Natural killer cell (primary cell): ENCODE data around the gene MYO7B. TPM values are rescaled to one million over a fixed set of nuclear protein-coding genes. Genes with fewer than 3 reads are reported as not detected.

Experiments used
- ATAC-seq, 3 donors: fragments of 150-1000 bp in 2 of 3; fragments of 200-7000 bp in 1 of 3; cut with Tn5 transposase; 1 replicate in 1 of 3; 2 replicates in 2 of 3; pipeline ENCODE4 v1.10.0; 2021; ENCODE audit warnings: mild to moderate bottlenecking in 2 of 3, moderate library complexity in 2 of 3
- DNase-seq, 2 donors: peaks; one replicate each; pipeline versions ENCODE4 v3.0.0 to v3.0.0-alpha.2; 2013 to 2021; ENCODE audit warnings: mixed read lengths in 1 of 2
- H3K27ac ChIP-seq: one replicate; pipeline ENCODE4 v1.5.1; 2013; ENCODE audit warnings: mild to moderate bottlenecking, low read length
- H3K27me3 ChIP-seq: one replicate; pipeline ENCODE4 v1.6.1; 2013; ENCODE audit warnings: low read length; ENCODE audit not compliant: control insufficient read depth, insufficient read depth
- H3K36me3 ChIP-seq: one replicate; pipeline ENCODE4 v1.6.1; 2013; ENCODE audit warnings: low read length; ENCODE audit not compliant: control insufficient read depth, insufficient read depth
- H3K4me1 ChIP-seq: one replicate; pipeline ENCODE4 v1.6.1; 2013; ENCODE audit warnings: low read length; ENCODE audit not compliant: control insufficient read depth, insufficient read depth
- H3K4me3 ChIP-seq: one replicate; pipeline ENCODE4 v1.5.1; 2013; ENCODE audit warnings: low read length
- H3K9me3 ChIP-seq: one replicate; pipeline ENCODE4 v1.6.1; 2013; ENCODE audit warnings: low read length; ENCODE audit not compliant: control insufficient read depth, insufficient read depth
- H3K27ac Mint-ChIP-seq, 2 donors: one replicate each; pipeline ENCODE4 v1.8.0; 2022; ENCODE audit warnings: mild to moderate bottlenecking in 2 of 2, mixed read lengths in 2 of 2, moderate library complexity in 1 of 2
- H3K27me3 Mint-ChIP-seq, 2 donors: one replicate each; pipeline ENCODE4 v1.8.0; 2022; ENCODE audit warnings: low read depth in 2 of 2, mixed read lengths in 2 of 2
- H3K36me3 Mint-ChIP-seq: one replicate; pipeline ENCODE4 v1.8.0; 2022; ENCODE audit warnings: mixed read lengths
- H3K4me1 Mint-ChIP-seq, 2 donors: one replicate each; pipeline ENCODE4 v1.8.0; 2022; ENCODE audit warnings: mixed read lengths in 2 of 2
- H3K4me3 Mint-ChIP-seq: one replicate; pipeline ENCODE4 v1.8.0; 2022; ENCODE audit warnings: mild to moderate bottlenecking, moderate library complexity, mixed read lengths
- H3K9me3 Mint-ChIP-seq, 2 donors: one replicate each; pipeline ENCODE4 v1.8.0; 2022; ENCODE audit warnings: mixed read lengths in 2 of 2
- WGBS: methylation state at CpG from one replicate; pipeline ENCODE4 v1.1.7; 2013; ENCODE audit warnings: missing lambda C conversion rate; ENCODE audit not compliant: insufficient coverage; 5-methylcytosine and 5-hydroxymethylcytosine counted together
- intact Hi-C: fragments of 100-400 bp; cut with micrococcal nuclease; formaldehyde crosslinking; loops from one replicate; pipeline ENCODE4 v1.14.2; 2022
- total RNA-seq, 4 donors: library from RNA; stranded (reverse); fragments of 120-200 nt in 1 of 4; gene quantifications; one replicate each; pipeline versions ENCODE4 v1.2.3 to v1.2.4, GENCODE V29; 2013 to 2022
- TF ChIP-seq, protein P1 (sequence below): fragments of 200-600 bp; IDR thresholded peaks from one replicate; pipeline ENCODE4 v1.8.0; 2022; ENCODE audit warnings: antibody characterized with exemption

The MYO7B gene
- total RNA-seq, 3 donors from 2014 or later (not counting 1 experiment from before 2014, with no cell fraction given), result 0.14 to 0.45 (median 0.25) TPM

DNA sequence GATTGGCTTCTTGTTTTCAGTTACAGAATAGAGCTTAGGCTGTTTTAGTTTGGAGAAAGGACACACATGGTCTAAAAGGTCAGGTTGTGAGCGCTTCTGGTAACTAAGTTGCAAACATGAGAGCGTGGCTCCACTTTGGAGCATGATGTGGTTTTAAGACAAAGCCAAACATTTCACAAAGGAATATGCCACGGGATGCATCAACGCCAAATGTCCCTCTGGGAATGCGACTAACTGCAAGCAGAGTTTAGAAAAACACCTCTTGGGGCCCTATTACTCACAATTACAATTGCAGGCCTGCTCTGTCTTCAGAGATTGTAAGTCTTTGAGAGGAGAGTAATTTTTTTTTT lies 25.4 kb downstream of the MYO7B start:
- Histone ChIP-seq H3K4me3 (no peak overlapping the region), H3K36me3 (no peaks in the 10 kb centered on the region), H3K4me1 (peaks cover 12% of the 10 kb centered on the region), H3K9me3 (no peaks in the 10 kb centered on the region), H3K27ac (no peak overlapping the region), H3K27me3 (peaks cover 3% of the 10 kb centered on the region)
- Mint-ChIP-seq H3K27me3 (peaks cover 22 to 23% of the 10 kb centered on the region in 2 donors), H3K9me3 (peaks cover 2 to 6% of the 10 kb centered on the region in 2 donors), H3K36me3 (peaks cover 15% of the 10 kb centered on the region), H3K4me1 (peaks cover 9% of the 10 kb centered on the region in 2 donors), H3K27ac (no peak overlapping the region), H3K4me3 (no peak overlapping the region)
- WGBS, result 96% methylated on average over 5 of the region's 5 CpGs
- no peak for DNase-seq
- intact Hi-C loops, result no loop called here
- ATAC-seq, result no peak
- TF ChIP-seq, protein P1, sequence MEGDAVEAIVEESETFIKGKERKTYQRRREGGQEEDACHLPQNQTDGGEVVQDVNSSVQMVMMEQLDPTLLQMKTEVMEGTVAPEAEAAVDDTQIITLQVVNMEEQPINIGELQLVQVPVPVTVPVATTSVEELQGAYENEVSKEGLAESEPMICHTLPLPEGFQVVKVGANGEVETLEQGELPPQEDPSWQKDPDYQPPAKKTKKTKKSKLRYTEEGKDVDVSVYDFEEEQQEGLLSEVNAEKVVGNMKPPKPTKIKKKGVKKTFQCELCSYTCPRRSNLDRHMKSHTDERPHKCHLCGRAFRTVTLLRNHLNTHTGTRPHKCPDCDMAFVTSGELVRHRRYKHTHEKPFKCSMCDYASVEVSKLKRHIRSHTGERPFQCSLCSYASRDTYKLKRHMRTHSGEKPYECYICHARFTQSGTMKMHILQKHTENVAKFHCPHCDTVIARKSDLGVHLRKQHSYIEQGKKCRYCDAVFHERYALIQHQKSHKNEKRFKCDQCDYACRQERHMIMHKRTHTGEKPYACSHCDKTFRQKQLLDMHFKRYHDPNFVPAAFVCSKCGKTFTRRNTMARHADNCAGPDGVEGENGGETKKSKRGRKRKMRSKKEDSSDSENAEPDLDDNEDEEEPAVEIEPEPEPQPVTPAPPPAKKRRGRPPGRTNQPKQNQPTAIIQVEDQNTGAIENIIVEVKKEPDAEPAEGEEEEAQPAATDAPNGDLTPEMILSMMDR, result no peak

- Mint-ChIP-seq H3K36me3 (peaks cover 11% of the 10 kb centered on the region), H3K4me1 (peaks cover 9% of the 10 kb centered on the region in 2 donors), H3K27ac (no peak overlapping the region), H3K27me3 (peaks cover 18 to 19% of the 10 kb centered on the region in 2 donors), H3K9me3 (peaks cover 2 to 6% of the 10 kb centered on the region in 2 donors), H3K4me3 (no peak overlapping the region)
- Histone ChIP-seq H3K27me3 (peaks cover 3% of the 10 kb centered on the region), H3K9me3 (no peaks in the 10 kb centered on the region), H3K36me3 (no peaks in the 10 kb centered on the region), H3K27ac (no peak overlapping the region), H3K4me1 (peaks cover 12% of the 10 kb centered on the region), H3K4me3 (no peak overlapping the region)
- no peak for ATAC-seq
- intact Hi-C loops, result no loop called here
- WGBS, result 95% methylated on average over 8 of the region's 8 CpGs
- TF ChIP-seq, protein P1, result no peak
- no peak for DNase-seq
Measured at GRCh38 chr2:127561371-127561770, 25.9 kb downstream of the MYO7B start.

DNA sequence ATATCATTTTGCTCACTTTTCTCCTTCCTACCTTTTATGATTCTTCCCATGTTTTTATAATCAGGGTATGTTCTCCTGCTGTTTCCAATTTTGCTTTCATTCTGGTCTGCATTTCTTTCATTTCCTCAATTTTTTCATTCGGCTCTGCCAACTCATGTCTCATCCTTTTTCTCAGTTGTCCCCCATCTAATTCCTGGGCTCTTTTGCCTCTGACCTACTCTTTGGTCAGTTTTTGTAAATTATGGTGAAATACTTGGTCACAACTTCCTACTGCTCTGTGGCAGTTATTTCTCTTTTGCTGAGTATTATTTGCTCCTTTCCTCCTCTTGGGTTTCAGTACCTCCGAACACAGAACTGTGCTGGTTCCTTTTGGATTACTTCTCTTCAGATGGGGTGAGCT lies 27.5 kb downstream of the MYO7B start:
- Mint-ChIP-seq H3K36me3 (no peaks in the 10 kb centered on the region), H3K4me1 (peaks cover 9% of the 10 kb centered on the region in 2 donors), H3K4me3 (no peak overlapping the region), H3K27me3 (peaks cover 2 to 4% of the 10 kb centered on the region in 2 donors), H3K9me3 (no peaks in the 10 kb centered on the region), H3K27ac (no peak overlapping the region)
- Histone ChIP-seq H3K36me3 (no peaks in the 10 kb centered on the region), H3K4me3 (no peak overlapping the region), H3K4me1 (peaks cover 12% of the 10 kb centered on the region), H3K27ac (no peak overlapping the region), H3K27me3 (no peaks in the 10 kb centered on the region), H3K9me3 (no peaks in the 10 kb centered on the region)
- no peak for DNase-seq
- intact Hi-C loops, result no loop called here
- TF ChIP-seq, protein P1, result no peak
- no peak for ATAC-seq
- WGBS, result 69% methylated on average over 2 of the region's 2 CpGs
